NCI-H128 (cell line): ENCODE data around the gene SFXN5.

ENCODE experiments used
- DNase-seq: peaks from one replicate; lab custom pipeline; 2025; ENCODE audit not compliant: unreplicated experiment; lab: John Stamatoyannopoulos, UW

The SFXN5 gene

DNA sequence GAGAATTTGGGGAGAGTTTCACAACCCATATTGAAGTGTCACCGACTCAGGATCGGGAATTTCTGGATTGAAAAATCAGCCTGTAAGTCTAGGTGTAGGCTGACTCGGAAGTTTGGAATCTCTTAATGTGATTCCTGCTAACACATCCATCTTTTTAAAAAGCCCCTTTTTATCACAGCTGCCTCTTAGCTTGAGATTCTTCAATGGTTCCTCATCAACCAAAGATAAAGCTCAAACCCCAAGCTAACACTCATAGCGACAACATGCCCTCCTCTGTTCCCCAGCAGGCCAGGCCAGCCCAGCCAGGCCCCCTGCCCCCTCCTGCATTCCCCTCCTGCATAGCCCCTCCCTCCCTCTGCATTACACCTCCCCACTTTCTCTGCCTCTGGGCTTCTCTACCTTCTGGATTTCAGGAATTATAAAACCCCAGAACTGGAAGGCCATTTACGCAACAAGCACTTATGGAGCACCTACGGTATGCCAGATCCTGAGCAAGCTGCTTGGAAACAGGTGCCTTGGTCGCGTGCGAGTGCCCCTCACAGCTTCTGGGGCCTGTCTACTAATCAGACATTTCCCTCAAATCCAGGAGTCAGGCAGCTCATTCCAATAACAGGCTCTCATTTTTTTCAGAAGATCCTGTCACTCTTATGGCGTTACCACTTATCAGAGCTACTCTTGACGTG lies 90.8 kb downstream of the SFXN5 start:
- DNase-seq, result no peak

DNA sequence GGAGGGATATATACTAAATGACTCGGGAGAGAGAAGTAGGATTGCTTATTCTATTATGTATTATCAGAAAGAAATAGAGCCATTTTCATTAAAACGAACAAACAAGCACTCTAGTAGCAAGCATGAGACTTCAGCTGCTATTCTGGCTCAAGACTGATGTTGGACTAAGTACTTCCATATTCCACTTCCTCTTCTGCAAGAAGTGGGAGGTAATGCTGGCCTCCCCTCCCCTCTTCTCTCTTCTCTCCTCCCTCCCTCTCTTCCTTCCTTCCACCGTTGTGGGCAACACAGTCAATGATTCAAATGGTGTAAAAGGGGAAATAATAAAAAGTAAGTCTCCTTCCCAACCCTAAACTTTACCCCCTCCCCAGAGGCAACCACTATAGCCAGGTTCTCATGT lies 91.6 kb downstream of the SFXN5 start:
- DNase-seq, result no peak

DNA sequence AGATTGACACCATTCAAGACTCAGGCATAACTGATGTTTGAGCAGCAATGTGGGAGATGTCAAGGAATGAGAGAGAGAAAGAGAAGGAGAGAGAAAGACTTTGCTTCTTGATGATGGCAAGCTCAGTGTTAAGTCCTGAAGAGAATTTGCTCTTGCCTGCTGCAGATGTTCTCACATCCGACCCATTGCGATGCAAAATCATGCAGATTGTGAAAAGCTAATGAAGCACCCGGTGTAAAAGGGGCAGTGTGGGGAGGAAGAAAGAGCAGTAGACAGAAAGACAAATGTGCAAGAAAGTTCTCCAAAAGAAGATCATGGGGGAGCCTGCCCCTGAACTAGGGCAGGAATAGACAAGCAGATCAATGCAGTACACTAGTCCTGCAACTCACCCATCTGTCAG lies 96.5 kb downstream of the SFXN5 start:
- no peak for DNase-seq

DNA sequence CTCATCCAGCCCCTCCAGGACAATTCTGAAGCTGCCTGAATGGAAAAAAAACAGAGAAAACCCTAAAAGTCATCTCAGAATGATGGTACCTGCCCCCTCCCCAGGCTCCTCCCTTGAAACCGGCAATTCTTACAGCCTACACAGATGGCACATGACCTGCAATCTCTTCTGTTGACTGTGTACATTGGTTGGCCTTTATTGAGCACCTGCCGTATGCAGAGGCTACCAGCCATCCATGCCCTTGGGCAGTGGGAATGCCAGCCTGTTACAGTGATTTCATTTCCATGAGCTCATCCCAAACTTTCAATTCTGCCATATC lies 97.1 kb downstream of the SFXN5 start:
- no peak for DNase-seq

DNA sequence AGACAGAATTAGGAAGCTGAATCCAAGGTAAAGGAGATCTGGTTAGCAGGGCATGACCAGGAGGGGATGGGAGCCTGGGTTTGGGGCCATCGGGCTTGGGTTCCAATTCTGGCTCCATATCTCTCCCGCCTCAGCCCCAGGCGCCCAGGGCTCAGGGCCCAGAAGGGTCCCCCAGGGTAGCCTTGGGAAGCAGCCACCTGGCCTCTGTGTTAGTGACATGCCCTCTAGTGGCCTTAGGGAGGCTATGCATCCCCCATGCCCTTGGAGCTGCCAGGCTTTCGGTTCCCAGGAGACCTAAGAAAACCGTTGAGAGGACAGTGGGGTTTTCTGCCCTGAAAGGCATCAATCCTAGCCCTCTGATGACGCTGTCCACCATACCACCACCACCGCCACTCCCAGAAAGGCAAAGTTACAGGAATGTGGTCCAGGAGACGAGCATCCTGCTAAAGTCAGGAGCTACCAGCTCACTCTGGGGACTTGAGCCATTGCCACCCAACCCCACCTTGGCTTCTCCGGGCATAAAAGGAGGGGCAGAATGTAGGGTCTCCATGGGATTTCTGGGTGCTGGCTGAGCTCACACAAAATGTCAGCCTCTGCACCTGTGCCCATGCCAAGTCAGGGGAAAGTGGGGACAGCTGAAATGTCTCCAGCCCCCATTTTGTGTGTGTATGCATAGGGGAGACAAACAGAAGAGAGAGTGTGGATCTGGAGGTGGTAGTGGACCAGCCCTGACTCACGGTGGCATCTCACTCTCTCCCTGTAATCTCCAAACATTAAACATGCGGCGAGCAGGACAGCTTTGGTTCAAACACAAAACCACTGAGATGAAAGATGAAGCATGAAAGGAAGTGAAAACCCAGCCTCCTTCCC lies 97.7 kb downstream of the SFXN5 start:
- peak; percentile 29 for DNase-seq

DNA sequence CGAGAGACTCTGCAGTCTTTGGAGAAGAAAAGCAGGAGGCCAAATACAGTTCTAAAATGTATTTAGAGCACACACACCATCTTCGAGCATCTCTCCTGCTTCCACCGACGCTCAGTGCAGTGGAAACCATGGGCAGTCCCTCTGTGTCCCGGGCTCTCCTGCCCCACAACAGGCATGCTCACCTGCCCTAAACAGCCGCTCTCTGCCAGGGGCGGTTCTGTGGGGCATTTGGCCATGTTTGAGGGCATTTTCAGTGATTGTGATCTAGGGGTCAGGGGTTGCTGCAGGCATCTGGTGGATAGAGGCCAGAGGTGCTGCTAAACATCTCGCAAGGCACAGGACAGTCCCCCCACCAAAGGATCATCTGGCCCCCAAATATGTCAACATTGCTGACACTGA lies 98.4 kb downstream of the SFXN5 start:
- no peak for DNase-seq

DNA sequence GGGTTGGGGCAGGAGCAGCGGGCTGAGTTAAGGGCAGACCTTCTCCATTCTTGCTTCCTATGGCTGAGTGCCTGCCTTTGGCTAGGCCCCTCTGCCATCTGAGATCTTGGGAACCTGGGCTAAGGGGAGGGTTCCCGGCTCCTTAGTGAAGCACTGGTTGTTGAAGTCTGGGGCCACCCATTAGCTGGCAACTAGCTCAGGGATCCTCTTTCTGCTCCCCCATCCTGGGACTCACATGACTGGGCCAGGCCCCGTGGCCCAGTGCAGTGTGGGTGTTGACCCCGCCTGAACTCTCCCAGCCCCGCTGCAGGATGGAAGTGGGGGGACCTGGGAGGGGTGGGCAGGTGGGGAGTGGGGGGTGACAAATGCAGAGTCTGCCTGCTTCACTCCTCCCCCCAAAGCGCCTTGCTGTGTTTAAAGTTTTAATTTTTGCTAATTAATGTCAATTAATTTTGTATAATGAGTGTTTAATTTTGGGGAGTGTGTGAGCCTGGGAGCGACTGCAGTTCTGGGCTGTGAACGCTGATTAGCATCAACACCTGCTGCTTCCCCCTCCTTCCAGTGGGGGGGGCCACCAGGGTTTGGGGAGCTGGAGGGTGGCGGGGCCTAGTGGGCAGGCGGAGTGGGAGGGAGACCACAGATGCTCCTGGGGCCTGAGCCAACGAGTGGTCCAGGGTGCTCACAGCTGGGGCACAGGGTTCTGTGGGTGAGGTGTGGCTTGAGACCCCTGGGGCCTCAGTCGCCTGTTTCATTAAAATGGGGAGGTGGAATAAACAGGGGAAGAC lies 99.0 kb downstream of the SFXN5 start:
- no peak for DNase-seq

DNA sequence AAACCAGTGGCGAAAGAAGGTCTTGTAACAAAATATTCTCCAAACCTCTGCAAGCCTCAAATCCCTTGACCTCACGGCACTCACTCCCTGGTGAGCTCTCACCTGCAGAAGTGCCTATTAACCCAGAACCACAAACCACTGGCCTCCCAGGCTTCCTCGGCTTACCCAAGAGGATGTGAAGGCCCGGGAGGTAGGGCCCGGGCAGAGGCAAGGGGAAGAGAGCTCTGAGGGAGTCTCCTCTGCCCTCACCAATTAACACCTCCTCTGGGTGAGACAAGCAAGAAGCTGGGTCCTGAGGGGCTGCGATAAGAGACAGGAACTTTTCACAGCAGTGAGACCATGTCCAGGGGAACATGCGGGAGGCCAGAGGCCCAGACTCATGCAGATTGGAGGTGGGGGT lies 100.5 kb downstream of the SFXN5 start:
- DNase-seq, result no peak

DNA sequence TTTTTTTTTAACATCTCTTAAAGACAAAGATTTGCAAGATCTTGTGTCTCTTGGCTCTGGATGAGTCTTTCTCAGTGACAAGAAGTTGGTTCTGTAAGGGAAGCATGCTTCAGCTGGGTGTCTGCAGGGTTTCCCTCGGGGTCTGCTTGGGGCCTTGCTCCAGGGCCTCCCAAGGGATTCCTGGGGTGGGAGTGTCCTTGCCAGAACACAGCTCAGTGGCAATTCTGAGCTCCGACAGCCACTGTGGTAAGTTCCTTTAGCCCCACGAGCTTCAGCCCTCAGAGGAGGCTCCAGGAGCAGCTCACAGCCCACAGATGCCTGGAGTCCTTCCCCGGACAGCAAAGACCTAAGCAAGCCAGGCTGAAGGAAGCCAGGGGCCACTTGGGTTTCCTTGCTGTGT lies 101.8 kb downstream of the SFXN5 start:
- DNase-seq, result no peak

DNA sequence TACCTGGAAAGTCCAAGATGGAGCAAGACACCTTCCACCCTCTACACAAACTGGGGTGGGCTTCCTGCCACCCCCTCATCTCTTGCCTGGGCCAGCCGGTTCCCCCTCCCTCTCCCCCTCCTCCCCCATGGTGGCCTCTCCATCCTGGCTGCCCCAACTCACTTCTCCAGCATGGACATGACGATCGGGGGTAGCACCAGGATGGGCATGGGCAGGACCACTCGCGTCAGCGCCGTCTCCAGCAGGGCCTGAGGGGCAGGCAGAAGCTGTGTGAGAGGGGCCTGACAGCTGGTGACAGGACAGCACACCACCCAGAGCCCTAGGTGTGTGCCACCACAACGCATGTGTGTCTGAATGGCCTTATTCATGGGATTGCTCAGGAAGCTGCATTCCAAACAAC lies 103.2 kb downstream of the SFXN5 start:
- no peak for DNase-seq

DNA sequence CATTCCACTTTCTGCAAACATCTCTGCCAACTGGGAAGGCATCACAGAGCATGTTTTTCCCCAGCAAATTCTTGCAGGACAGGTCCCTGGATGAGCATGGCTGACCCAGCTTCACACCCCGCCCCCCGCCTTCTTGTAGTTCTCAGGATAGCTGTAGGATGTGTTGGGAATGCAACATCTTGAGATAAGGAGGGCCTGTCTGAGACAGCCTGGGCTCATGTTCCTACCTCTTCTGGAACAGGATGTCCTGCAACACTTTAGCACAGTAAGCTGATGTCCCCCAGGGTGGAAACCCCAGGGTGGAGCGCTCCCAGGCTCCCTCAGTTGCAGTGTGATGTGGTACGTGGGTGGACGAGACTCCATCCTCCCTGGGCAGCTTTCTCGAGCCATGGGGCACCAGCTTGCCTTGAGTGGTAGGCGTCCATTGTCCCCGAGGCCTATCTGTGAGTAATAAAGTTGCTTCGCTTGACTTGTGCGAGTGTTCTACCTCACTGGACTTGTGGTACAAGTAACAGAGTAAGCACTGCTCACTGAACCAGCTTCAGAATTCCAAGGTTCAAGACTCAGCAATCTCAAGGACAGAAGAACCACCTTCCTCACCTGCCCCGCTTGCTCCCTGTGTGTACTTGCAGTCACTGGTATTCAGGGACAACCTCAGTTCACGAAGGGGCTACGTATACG lies 105.6 kb downstream of the SFXN5 start:
- no peak for DNase-seq

DNA sequence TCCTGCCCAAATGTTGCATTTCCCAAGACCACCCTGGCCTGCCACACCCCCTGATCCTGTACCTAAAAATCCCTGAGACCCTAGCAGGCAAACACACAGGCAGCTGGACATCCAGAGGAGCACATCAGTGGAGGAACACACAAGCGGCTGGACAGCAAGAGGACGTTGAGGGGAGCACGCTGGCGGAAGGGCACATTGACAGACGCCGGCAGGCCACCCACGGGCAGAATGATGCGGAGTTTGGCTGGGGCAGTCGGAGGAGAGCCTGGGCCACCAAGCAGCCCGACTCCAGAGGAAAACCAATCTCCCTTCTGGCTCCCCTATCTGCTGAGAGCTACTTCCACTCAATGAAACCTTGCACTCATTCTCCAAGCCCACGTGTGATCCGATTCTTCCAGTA lies 106.5 kb downstream of the SFXN5 start:
- DNase-seq, result no peak

DNA sequence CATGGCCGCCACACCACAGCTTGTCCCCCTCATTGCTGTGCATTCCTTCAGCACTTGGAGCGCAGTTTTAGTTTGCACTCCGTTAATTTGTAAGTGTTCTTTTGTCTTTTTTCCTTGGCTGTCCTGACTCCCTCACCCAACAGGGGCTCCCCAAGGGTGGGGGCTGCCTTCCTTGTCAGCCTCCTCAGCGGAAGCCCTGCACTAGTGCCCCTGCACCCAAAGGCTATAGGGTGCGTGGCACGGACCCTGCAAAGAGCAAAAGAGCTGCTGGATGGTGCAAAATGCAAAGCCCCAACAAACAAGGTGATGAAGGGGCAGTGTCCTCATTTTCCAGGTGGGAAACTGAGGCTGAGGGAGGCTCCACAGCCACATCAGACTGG lies 107.4 kb downstream of the SFXN5 start:
- no peak for DNase-seq

DNA sequence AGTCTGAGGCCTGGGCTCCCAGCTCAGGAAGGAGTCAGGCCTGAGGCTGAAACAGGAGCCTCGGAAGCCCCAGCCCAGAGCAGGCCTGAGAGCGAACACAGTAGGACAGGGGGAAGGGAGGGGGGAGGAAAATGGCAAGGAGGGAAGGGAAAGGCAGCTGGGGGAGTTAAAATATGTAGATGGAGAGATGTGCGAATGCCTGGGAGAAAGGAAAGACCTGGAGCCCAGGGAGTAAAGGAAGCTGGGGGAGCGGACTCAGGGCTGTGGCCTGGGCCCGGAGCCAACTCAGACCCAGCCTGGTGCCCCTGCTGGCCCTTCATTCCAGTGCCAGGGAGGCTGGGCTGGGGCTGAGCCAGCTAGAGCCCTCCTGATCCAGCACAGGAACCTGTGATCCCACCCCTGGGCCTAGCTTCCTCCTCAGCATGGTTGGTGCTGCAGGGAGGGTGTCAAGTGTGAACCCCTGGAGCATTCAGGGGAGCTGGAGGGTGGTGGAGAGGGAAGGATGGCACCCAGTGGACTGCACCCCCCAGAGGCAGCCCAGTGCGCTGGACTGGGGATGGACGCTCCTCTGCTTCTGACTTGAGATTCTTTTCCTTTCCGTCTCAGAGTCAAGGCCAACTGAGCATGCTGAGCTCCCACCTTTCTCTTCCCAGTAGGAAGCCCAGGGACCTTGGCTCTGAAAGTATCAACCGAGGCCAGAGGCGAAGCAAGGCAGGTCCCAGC lies 107.9 kb downstream of the SFXN5 start:
- no peak for DNase-seq

DNA sequence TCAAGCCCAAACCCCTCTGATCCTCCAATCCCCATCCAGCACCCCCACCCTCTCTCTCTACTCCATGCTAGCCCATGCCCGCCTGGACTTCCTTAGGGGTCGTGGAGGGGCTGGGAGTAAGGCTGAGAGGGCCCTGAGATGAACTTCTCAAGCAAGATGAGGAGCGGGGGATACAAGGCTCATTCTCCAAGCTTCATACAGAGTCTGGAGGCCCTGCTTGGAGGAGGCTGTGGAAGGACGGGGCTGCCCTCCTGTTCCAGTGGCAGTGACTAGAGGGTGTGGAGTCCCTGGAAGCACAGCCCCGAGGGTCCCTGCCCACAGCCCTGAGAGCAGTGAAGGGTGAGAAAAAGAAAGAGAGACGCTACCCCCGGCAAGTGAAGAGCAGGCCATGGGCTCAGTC lies 108.6 kb downstream of the SFXN5 start:
- DNase-seq, result no peak

DNA sequence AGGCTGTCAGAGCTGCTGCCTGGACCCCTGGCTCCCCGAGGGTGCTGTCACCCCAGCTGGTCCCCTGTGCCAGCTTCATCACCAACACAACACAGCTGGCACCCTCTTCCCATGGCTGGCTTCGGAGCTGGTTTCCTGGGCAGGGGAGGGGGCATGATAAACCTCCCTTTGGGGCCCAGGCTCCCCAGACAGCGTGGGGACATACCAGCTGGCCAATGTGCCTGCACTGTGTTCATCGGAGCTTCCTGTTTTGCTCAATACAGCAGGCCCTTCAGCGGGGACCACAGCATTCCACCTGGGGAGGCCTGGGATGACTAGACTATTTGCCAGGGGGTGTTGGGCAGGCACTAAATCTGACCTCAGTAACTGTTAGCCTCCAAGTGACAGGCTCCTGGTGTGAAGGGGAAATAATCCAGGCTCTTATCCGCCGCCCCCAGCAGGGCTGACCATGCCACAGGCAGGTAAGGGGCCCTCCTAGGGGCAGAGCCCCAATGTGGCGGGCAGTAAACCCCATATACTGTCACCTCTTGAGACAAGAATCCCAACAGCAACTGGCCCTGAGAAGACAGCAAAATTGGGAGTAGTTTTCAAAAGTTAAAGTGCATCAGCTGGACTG lies 109.6 kb downstream of the SFXN5 start:
- no peak for DNase-seq

DNA sequence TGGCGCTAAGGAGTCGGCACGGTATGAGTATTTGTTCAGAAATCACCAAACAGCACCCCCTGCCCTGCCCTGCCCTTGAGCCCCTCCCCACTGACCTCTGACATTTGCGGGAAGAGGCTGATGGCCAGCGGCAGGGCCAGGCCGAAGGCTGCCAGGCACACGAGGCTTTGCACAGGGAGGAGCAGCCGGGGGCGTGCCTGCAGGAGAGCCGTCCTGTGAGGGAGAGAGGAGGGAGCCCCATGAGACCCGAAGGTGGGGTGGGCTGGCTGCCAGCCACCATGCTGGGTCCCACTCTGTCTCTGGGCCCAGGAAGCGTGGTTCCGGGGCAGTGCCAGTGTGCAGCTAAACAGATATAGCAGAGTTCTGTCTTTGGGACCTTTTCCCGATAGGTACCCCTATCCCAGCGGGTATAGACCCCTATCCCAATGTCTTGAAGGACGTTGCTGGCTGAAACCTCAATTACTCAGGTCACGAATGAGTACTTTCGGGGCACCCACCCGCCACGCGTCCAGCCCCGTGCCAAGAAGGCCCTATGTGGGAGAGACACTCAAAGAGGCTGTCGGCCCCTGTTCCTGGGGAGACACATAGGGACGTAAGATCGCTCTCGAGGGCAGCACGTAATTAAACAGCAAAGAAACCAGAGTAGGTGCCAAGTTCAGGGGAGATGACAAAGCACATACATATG lies 110.3 kb downstream of the SFXN5 start:
- no peak for DNase-seq

DNA sequence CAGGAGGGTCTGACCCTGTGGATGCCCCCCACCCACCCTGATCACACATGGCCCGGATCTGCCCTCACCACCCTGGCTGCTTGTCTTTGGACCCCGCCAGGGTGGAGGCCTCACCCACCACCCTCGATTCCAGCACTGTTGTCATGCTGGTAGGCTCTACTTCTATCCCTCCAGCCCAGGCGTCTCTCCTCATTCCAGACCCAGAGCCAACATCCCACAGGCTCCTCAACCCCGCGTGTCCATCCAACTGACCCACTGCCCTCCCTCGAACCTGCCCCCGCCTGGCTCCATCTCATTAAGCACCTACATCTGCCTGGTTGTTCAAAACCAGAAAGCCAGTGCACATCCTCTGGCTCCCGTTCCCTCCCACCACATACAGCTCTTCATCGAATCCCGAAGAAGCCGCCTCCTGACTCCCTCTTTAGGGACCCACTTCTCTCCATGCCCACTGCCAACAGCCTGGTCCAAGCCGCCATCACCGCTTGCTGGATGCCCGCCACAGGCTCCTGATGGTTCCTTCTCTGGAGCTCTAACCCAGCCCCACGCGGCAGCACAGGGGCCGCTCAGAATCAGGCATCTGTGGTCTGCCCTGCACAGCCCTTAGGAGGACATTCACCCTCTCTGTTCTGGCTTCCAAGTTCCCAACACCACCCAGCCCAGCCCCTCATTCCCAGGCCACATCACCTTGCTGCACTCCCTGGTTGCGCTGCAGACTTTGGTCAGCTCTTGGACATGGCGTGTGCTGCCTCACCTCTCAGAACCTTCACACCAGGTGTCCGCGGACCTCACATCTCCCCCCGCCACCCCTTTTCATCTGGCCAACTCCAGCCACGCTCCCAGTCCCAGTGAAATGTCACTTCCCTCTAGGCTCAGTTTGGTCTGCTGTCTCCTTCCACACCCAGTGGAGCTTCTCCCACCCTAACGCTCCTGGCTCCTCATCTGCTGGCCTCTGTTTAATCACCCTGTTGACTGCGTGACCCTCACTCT lies 111.2 kb downstream of the SFXN5 start:
- no peak for DNase-seq

DNA sequence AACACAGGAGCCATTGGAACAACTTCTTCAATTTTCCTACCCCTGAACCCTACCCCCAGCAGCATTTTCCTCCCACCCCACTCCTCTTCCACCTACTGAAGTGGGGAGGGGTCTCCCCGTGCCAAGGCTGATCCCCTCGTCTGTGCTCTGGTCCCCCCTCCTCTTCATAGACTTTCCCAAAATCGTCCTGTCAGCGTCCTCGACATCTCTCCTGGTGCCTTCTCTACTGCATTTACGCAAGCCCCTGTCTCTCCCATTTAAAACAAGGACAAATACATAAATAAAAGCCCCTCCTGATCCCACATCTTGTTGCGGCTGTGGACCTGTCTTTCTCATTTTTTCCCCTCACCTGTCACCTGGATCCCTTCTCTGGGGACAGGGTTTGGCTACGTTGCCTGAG lies 112.0 kb downstream of the SFXN5 start:
- DNase-seq, result no peak
